GM19324 (cell line): ENCODE data around the gene MRPL53.
"Not testable (repeated sequence)": the region's sequence is repeated elsewhere in the genome, so short reads cannot be mapped to it uniquely, and the experiment has no call there.

ENCODE experiments used
- ATAC-seq: cut with Tn5 transposase; IDR thresholded peaks from one replicate; pipeline ENCODE4 v1.9.1; 2021; ENCODE audit warnings: mild to moderate bottlenecking, moderate library complexity; ENCODE audit not compliant: unreplicated experiment, low FRiP score

MRPL53 gene

DNA sequence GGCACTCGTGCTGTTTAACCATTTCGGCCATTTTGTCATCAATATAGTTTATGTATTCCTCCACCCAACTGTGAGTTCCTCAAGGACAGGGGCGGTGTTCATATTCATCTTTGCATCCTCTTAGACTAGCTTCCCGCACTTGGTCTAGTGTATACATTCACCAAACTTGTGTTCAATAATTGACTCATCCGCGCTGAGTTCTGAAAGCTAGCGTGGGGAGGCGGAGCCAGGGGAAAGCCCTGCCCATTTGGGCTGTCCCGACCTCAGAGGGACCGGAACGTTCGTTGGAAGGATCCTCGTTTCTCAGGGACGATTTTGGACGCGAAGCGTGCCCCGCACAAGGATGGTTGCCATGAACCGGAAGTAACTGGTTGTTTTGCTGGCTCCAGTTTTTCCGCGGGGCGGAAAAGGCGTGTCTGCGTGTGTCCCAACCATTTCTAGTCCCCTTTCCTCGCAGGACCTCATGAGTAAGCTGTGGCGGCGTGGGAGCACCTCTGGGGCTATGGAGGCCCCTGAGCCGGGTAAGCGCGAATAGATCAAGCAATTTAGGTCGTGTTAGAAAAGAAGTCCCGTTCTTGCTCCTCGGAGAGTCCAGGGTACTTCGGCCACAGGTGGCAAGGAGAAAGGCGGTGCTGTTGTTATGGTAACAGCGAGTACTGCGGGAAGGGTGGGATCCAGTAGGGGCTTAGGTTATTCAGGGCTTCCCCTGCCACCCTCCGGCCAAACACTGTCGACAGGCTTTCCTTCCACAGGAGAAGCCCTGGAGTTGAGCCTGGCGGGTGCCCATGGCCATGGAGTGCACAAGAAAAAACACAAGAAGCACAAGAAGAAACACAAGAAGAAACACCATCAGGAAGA lies 17.6 kb downstream of the MRPL53 start, which contains the start of gene INO80B:
TSS of gene INO80B (plus strand) at position 434 of the 858 bp plus-strand sequence. CDS start at position 464, 30 bp downstream.
- ATAC-seq, result peak; percentile 50

DNA sequence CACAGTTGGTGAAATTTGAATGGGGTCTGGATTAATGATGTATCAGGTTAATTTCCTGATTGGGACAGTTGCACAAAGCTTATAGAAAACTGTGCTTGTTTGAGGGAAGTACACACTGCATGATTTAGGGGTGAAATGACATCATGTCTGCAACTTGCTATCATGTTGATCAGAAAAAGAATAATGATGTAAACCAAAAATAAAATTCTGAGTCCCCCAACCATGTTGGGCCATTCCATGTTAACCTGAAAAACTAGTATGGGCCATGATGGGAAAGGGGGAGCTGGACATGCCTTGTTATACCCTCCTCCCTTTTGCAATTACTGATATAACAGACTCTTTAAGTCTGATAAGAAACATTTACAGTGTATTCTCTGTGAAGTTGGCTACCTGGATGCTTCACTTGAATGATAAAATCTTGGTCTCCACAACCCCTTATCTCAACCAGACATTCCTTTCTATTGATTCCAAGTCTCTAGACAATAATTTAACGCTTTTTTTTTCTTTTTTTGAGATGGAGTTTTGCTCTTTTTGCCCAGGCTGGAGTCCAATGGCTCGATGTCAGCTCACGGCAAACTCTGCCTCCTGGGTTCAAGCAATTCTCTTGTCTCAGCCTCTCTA lies 21.8 kb downstream of the MRPL53 start:
- ATAC-seq, result no peak

DNA sequence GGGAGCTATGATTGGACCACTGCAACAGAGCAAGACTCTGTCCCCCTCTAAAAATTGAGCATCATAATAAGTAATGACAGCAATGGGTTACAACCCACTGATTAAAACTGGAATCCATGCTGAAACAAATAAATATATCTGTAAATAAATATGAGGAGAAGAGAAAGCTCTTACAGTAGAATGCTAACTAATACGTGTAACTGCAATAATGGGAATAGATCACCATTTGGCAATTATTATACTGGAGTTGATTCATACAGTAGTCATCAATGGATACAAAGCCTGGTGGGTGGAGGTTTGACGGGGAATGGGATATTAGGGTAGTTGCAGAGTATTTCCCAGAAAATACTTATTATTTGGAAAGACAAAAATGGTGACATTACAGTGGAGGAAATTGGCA lies 23.7 kb downstream of the MRPL53 start:
- no peak for ATAC-seq

DNA sequence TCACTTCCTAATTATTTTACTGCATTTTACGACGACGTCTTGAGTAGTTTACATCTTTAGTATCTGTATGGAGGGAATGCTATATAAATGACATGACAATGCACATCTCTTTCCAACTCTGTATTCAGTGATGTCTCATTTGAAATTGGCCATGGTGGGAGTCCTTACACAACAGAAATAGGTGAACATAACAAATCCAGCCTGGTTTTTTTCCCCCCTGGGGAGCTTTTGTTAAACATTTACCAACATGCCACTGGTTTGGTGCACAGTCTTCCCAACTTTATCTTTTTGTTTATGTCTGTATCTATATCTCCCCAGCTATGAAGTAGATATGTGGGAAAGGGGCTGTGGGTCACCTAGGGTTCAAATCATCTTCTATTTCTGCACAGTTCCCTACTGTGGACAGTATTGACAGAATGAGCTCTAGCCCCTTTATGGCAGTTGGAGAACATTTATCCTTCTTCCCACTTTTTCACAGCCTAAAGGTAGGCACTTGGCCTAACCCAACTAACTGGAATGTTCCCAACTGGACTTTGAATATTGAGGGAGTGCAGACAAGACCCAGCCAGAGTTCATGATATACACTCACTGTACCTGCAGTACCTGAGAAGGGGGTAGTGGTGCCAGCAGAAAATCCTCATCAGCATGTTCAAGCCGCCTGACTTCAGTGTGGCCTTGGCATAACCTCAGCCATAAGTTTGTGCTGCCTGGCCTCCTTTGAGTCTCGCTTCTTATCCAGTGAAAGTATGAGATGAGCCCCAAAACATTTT lies 25.1 kb downstream of the MRPL53 start:
- ATAC-seq, result no peak

DNA sequence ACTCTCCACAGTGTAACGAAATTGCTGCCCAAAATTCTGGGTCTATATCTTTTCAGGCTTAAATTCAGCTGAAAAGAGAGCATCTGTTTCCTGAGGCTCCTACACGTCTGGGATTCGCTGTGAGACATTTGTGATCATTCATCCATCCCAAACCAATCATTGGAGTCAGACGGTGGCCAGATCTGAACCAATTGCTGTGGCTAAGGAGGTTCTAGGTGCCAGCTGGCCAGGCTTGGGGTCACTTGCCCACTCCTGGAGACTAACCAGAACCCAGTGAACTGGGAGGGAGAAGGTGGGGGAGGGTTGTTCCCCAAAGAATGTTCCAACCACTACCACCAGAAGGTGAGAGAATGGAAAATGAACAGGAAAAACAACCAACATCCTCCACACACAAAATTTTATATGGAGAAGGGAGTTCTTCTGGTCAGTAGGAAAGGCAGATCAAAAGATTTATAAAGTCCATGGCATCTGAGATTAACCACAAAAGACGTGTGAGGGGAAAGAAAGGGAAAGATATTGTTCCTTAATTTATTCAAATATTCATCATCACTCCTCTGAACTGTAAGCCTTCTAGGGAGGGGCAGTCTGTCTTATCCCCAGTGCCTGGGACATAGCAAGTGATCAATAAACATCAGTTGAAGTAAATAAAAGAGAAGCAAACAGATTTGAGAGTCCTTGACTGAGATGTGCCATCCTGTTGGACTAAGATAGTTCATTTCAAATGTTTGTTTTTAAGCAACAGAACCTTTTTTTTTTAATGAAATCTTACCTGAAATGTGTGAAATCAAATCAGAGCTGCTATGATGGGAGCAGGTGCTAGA lies 27.8 kb downstream of the MRPL53 start:
- ATAC-seq, result no peak

DNA sequence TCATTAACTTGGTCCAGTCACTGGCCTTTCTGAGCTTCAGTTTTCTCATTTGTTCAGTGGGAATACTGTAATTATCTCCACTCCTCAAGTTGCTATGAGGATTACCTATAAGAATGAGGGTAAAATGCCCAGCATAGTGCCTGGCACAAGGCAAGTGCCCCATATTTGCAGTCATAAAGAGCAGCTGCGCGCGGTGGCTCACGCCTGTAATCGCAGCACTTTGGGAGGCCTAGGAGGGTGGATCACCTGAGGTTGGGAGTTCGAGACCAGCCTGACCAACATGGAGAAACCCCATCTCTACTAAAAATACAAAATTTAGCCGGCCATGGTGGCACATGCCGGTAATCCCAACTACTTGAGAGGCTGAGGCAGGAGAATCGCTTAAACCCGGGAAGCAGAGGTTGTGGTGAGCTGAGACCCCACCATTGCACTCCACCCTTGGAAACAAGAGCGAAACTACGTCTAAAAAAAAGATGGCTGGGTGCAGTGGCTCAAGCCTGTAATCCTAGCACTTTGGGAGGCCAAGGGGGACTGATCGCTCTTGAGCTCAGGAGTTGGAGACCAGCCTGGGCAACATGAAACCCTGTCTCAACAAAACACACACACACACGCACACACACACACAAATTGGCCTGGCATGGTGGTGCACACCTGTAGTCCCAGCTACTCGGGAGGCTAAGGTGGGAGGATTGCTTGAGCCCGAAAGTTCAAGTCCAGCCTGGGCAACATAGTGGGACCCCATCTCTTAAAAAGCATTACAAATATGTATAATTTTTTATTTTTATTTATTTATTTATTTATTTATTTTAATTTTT lies 29.8 kb downstream of the MRPL53 start:
- ATAC-seq, result not testable (repeated sequence)

DNA sequence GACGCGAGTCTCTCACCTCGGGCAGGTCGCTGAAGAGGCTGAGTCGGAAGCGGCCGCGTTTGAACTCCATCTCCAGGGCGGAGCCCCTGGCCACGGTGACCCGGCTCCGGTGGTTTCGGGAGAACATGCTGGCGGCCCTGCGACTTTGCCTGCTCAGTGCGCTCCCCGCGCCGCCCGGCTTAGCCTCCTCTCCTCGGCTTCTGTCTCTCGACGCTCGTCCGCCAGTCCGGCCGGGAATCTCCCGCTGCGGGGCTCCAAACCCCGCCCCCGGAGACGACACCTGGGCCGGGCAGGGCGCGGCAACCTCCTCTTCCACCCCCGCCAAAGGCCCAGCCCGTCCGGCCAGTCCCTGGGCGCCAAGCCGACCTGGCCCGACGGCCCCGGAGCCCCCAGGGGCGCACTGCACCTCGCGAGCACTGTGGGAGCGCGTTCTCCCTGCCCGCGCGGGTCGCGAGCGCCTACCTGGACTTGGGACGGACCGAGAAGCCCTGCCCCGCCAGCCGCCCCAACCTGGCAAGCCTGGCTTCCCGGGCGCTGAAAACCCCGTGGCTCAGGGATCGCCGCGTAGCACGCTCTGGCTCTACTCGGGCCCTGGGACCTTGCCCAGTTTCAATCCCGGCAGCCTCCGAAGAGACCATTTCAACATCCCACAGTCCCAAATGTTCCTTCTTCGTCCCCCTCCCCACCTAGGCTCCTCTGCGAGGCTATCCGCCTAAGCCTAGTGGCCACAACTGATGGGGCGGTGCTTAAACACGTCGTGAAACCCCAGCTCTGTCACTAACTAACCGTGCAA lies 30.6 kb downstream of the MRPL53 start, which contains the start of gene RTKN:
TSS of gene RTKN (minus strand) at position 248 of the 793 bp plus-strand sequence. CDS start at position 127, 121 bp downstream.
- ATAC-seq, result peak; percentile 44

DNA sequence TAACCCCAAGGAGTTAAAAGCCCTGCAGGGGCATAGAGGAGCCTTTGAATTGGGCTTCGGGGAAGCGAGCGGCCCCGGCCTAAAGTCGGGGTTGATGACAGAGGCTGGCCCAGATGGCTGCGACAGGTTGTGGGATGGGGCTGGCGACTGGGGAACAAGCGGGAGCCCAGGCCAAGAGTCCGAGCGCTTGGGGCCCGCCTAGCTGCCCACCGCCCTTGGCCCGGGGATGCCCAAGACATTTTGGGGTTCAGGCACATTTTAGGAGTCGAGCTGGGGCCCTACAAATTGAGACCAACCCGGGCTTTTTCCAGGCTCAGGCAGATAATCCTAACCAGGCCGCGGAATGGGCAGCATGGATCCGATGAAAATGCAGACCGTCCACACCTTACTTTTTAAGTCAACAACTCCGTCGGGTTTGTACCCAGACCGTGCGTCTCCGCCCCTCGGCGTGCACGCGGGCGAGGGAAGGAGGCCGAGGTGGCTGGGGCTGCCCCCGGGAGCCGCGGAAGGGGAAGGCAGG lies 31.2 kb downstream of the MRPL53 start:
- no peak for ATAC-seq

DNA sequence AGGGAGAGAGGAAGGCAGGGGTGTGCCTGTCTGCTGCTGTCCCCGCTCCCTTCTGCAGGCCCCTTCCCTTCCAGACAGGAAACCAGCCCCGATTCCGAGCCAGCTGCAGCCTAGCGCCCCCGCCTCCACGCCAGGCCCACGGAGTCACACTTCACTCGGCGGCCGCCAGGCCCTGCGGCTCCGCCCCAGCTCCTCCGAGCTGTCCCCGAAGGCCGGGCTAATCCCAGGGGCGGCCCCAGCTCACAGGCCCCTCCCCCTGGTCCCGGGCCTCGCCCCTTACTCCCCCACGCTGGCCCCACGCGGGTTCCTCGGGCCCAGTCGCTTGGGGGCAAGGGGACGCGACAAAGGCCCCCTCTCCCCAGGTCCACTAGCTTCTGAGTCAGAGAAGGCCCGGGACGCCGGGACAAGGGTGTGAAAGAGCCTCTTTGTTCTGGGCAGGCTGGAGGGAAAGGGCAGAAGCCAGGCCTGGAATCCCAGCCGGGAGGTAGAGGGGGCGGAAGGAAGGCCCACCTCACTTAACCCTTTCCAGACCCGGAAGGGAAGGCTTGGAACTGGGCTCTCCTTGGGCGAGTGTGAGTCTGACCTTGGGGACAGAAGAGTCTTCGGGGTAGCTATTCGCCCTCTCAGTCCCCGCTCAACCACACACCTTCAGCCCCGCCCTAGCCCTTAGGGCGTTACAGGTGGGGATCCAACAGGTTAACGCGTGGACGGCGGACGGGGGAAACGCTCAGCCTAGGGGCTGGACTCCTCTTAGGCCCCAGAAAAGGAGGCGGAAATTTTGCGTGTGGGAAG lies 31.9 kb downstream of the MRPL53 start:
- ATAC-seq, result peak; percentile 73

DNA sequence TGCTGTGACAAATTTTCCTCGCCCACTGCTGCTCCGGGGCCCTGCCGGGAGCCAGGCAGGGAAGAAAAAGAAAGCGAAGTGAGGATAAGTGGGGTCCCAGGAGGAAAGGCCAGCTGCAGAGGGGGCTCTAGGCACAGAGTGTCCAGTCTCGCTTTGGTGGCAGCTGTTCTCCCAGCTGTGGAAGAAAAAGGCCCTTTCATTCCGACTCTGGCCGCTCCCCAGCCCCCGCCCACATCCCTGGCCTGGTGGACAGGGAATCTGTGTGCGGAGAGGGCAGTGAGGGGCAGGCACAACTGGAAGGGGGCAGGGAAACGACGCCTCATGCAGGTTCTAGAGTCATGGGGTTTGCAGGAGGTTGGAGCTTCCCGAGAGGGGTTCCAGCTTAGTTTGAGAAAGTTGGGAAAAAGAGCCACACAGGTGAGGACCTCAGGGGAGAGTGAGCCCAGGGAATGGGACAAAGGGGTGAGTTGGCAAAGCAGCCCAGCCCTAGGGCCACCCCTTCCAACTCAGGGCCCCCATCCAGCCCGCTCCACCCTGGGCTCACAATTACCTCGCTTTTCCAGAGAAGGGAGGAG lies 32.6 kb downstream of the MRPL53 start:
- no peak for ATAC-seq

DNA sequence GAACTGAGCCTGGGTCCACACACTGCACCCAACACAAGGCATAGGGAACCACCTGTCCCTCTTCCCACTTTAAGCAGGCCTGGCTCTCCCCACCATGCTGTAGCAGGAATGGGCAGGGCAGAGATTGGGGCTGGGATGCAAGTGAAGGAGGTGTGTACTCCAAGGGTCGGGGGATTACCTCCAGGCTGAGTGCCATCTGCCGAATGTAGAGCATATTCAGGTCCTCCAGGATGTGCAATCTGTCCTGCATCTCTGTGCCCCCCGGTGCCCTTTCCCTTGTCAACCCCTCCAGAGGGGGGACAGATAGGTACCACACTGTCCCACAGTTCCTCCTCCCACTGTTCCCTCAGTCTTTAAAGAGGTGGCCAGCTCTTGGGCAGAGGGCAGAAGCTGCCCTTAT lies 33.1 kb downstream of the MRPL53 start:
- ATAC-seq, result no peak

DNA sequence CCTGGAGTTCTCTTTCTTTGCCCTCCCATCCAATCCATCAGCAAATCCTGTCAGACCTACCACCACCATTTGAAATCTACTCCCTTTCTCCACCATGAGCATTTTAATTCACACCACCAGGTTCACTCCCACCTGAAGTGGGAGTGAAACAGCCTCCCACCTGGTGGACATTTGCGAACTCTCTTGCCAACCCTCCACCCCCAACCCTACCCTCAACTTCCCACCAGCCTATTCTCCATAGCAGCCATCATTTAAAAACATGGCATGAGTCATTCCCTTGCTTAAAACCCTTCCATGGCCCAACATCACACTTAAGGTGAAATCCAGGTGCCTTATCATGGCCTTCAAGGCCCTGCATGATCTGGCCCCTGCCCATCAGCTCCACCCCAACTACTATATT lies 34.2 kb downstream of the MRPL53 start:
- ATAC-seq, result no peak

DNA sequence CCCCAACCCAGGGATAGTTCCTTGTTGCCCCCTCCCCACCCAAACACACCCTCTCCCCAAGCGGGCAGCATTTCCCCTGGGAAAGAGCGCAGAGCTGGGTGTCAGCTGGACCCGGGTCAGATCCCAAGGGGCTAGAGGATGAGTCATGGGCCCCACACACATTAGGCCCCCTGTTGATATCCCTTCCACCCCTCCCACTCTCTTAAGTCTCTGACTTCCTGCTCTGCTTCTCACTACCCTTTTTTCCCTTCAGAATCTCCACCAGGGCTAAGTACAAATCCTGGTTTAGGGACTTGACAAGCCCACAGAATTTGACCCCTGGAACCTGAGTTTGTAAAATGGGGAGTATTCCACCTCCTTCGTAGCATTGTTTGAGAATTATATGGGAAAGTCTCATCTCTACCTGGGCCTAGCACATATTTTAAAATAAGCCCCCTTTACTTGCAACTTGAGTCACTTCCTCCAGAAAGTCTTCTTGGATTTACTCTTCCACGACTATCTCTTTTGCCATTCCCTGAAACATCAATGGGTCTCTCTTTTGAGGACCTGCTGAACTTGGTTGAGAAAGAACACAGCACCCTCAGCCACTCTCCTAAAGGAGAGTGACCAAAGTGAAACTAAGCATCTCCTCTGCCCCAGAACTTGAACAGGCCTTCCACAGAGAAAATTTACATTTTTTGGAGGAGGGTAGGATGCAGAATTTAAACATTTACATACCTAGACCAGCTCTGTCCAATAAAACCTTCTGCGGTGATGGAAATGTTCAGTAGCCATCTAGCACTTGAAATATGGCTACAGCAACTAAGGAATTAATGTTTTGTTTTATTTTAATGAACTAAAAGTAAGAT lies 35.4 kb downstream of the MRPL53 start:
- ATAC-seq, result no peak

DNA sequence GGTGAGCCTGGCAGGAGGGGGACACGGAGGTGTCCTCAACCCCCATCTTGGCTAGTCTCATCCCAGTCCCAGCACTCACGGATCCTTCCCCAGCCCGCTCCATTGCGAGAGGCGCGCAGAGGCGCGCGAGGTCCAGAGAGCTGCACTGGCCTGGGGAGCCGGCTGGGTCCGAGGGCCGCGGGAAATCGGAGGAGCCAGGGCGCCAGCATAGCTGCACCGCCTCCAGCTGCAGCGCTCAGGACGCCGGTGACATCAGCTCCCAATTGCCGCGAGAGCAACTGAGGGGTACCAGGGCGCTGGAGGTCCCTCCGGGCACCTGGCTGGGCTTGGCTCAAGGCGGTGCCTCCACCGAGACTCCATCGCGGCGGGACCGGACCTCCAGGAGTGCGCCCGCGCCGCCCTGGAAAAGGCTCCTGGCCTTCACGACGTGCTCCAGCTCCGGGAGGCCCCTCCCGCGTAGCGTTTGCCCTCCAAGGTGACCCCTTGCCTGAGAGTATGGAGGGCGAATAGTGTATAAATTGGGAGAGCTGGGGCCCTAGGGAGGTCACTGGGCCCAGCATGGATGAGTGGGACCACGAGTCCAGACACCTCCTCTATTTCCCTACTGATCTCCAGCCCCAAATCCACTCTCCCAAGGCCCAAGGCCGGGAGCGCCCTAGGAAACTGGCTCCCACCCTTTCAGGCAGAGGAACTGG lies 36.2 kb downstream of the MRPL53 start:
- ATAC-seq, result no peak

DNA sequence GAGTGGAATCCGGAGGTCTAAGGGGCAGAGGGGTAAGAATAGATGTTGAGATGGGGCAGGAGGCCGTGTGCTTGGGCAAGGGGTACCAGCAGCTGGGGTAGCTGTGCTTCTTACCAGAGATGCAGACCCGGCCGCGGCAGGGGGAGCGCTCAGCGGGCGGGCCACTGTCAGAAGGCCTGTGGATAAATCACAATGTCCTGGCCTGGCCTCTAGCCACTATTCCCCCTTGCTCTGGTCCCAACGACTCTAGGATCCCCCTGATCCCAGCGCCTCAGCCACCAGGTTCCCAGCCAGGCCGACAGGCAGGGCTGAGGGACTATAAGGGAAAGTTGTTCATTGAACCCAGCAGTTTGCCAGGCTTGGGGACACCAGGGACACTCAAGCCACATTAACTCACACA lies 42.0 kb downstream of the MRPL53 start:
- no peak for ATAC-seq
